ENCODE measurements around the gene MYBL2.
A peak's percentile ranks its signal among the peaks of the same experiment; 100 is the strongest.

Gene MYBL2

GRCh38 chr20:43723735-43724134 lies 56.8 kb downstream of the MYBL2 start:
- DNase-seq: no peak

GRCh38 chr20:43724383-43724782 lies 57.5 kb downstream of the MYBL2 start:
- no peak for DNase-seq

- no peak for DNase-seq
Measured at GRCh38 chr20:43725666-43726065, 58.8 kb downstream of the MYBL2 start.

GRCh38 chr20:43726333-43726732 lies 59.4 kb downstream of the MYBL2 start:
- no peak for DNase-seq

GRCh38 chr20:43726811-43727338 lies 60.0 kb downstream of the MYBL2 start, which contains the start of gene GTSF1L:
TSS of gene GTSF1L (minus strand) at chr20:43727002. CDS start at chr20:43726694, 308 bp downstream.
- DNase-seq: no peak

GRCh38 chr20:43727980-43728590 lies 61.2 kb downstream of the MYBL2 start:
- peak; percentile 13 for DNase-seq

GRCh38 chr20:43728686-43729255 lies 61.9 kb downstream of the MYBL2 start:
- no peak for DNase-seq

- DNase-seq: no peak
Measured at GRCh38 chr20:43731469-43731868, 64.6 kb downstream of the MYBL2 start.

- no peak for DNase-seq
Measured at GRCh38 chr20:43731927-43732326, 65.0 kb downstream of the MYBL2 start.

- DNase-seq: no peak
Measured at GRCh38 chr20:43736588-43737158, 69.8 kb downstream of the MYBL2 start.

GRCh38 chr20:43737925-43738324 lies 71.0 kb downstream of the MYBL2 start:
- no peak for DNase-seq

GRCh38 chr20:43739148-43739749 lies 72.3 kb downstream of the MYBL2 start:
- DNase-seq: no peak

- no peak for DNase-seq
Measured at GRCh38 chr20:43740642-43741041, 73.7 kb downstream of the MYBL2 start.

GRCh38 chr20:43744151-43744611 lies 77.3 kb downstream of the MYBL2 start:
- no peak for DNase-seq

GRCh38 chr20:43744966-43745730 lies 78.2 kb downstream of the MYBL2 start:
- DNase-seq: no peak

- no peak for DNase-seq
Measured at GRCh38 chr20:43746344-43747137, 79.6 kb downstream of the MYBL2 start.

- no peak for DNase-seq
Measured at GRCh38 chr20:43748274-43748673, 81.4 kb downstream of the MYBL2 start.

GRCh38 chr20:43749734-43750294 lies 82.9 kb downstream of the MYBL2 start:
- peak; percentile 84 for DNase-seq

- DNase-seq: no peak
Measured at GRCh38 chr20:43750774-43751166, 83.9 kb downstream of the MYBL2 start.

- no peak for DNase-seq
Measured at GRCh38 chr20:43751167-43752050, 84.5 kb downstream of the MYBL2 start.

- DNase-seq: no peak
Measured at GRCh38 chr20:43752051-43752360, 85.1 kb downstream of the MYBL2 start.
